ENCODE measurements around the gene EXOSC9.

GRCh38 chr4:121824950-121825349 lies 23.8 kb downstream of the EXOSC9 start:
- TF ChIP-seq CTCF (IDR thresholded peaks at IDR 0.05): no peak
- no peak for TF ChIP-seq POLR2A (IDR thresholded peaks at IDR 0.05)
- TF ChIP-seq POLR2AphosphoS5 (IDR thresholded peaks at IDR 0.05): no peak

Data from breast epithelium (tissue), 3 donors.